K562 (cell line): ENCODE data around the gene PPM1G. TPM values are rescaled to one million over a fixed set of nuclear protein-coding genes. Genes with fewer than 3 reads are reported as not detected.
A peak's percentile ranks its signal among the peaks of the same experiment; 100 is the strongest.

Source experiments
- ETV6 ChIP-seq, 3 experiments: fragments of 150-350 bp in 1 of 3; sonication (generic) in 1 of 3; formaldehyde crosslinking in 1 of 3; IDR thresholded peaks; 2 replicates each; pipeline versions ENCODE4 v1.6.1 to v1.8.0; 2014 to 2022; ENCODE audit warnings: borderline replicate concordance in 2 of 3, low read depth in 2 of 3, antibody characterized with exemption in 1 of 3, low read length in 1 of 3, mild to moderate bottlenecking in 1 of 3, missing genetic modification reagents in 1 of 3
- FOXA3 ChIP-seq, 2 experiments: fragments of 450-650 bp in 1 of 2; sonication (generic) in 1 of 2; formaldehyde crosslinking; IDR thresholded peaks in 1 of 2; conservative IDR thresholded peaks in 1 of 2; 2 replicates each; pipeline versions ENCODE4 v1.4.0 to v1.8.0; 2020 to 2022; ENCODE audit warnings: mild to moderate bottlenecking in 2 of 2, missing genetic modification reagents in 1 of 2
- JUNB ChIP-seq: fragments of 450-650 bp; formaldehyde crosslinking; conservative IDR thresholded peaks from 2 replicates; pipeline ENCODE4 v1.4.0; 2020; ENCODE audit warnings: mild to moderate bottlenecking
- KHSRP ChIP-seq: fragments of 450-650 bp; IDR thresholded peaks from 2 replicates; pipeline ENCODE4 v1.6.1; 2017
- NR3C1 ChIP-seq: sonication (generic); formaldehyde crosslinking; IDR thresholded peaks from 2 replicates; pipeline ENCODE4 v1.8.1; 2022; ENCODE audit warnings: missing genetic modification reagents
- POLR2H ChIP-seq: IDR thresholded peaks from 2 replicates; pipeline ENCODE4 v1.6.1; 2016; ENCODE audit warnings: missing genetic modification characterization, low read depth, mild to moderate bottlenecking, control low read depth, missing compliant biosample characterization, moderate library complexity
- SFPQ ChIP-seq: fragments of 200-400 bp; formaldehyde crosslinking; IDR thresholded peaks from 2 replicates; pipeline ENCODE4 v1.6.1; 2017; ENCODE audit warnings: mild to moderate bottlenecking, low read depth, low read length, moderate library complexity
- TEAD4 ChIP-seq, 2 experiments: sonication (generic) in 1 of 2; formaldehyde crosslinking in 1 of 2; IDR thresholded peaks; 2 replicates each; pipeline versions ENCODE4 v1.6.1 to v1.8.0; 2012 to 2022; ENCODE audit warnings: borderline replicate concordance in 1 of 2, inconsistent platforms in 1 of 2, low read length in 1 of 2, mild to moderate bottlenecking in 1 of 2, missing genetic modification reagents in 1 of 2
- TGIF2 ChIP-seq: sonication (generic); formaldehyde crosslinking; IDR thresholded peaks from 2 replicates; pipeline ENCODE4 v1.8.1; 2022; ENCODE audit warnings: mild to moderate bottlenecking, missing genetic modification reagents, moderate library complexity
- ZNF212 ChIP-seq: fragments of 450-650 bp; formaldehyde crosslinking; IDR thresholded peaks from 2 replicates; pipeline ENCODE4 v1.4.0; 2020; ENCODE audit warnings: mild to moderate bottlenecking
- polyA plus RNA-seq, 8 experiments: library from polyadenylated mRNA; depleted of rRNA in 4 of 8; stranded (reverse) in 5 of 8; unstranded in 3 of 8; fragments of >200 nt; fragmentation: Nextera tagmentation in 2 of 8; fragmentation: Illumina TruSeq in 1 of 8; extraction: Ambion mirVana in 2 of 8; extraction: Trizol in 1 of 8; gene quantifications; 2 replicates each; pipeline versions ENCODE4 v1.2.1 to v1.2.3, GENCODE V29; 2011 to 2014; ENCODE audit warnings: inconsistent platforms in 1 of 8, missing spikeins in 1 of 8
- total RNA-seq, 7 experiments: library from RNA; depleted of rRNA in 6 of 7; stranded (reverse); fragments of >200 nt in 6 of 7; fragmentation: Illumina TruSeq in 2 of 7; extraction: Trizol in 2 of 7; gene quantifications; 2 replicates each; pipeline versions ENCODE4 v1.2.1 to v1.2.3, GENCODE V29; 2011 to 2021; ENCODE audit warnings: low replicate concordance in 1 of 7
- TF ChIP-seq, protein P1 (sequence below): sonication (generic); formaldehyde crosslinking; IDR thresholded peaks from 2 replicates; pipeline ENCODE4 v1.8.0; 2023; ENCODE audit warnings: missing genetic modification reagents, mild to moderate bottlenecking, borderline replicate concordance
- TF ChIP-seq, protein P2 (sequence below): fragments of 450-650 bp; IDR thresholded peaks from 2 replicates; pipeline ENCODE4 v1.6.1; 2014; ENCODE audit warnings: low read depth, mild to moderate bottlenecking, moderate library complexity, borderline replicate concordance
- TF ChIP-seq, protein P3 (sequence below), 2 experiments: fragments of 450-650 bp in 1 of 2; sonication (generic) in 1 of 2; formaldehyde crosslinking in 1 of 2; IDR thresholded peaks in 1 of 2; conservative IDR thresholded peaks in 1 of 2; 2 replicates each; pipeline versions ENCODE4 v1.6.1 to v1.8.1; 2016 to 2023; ENCODE audit warnings: mild to moderate bottlenecking in 2 of 2, moderate library complexity in 2 of 2, inconsistent platforms in 1 of 2, missing genetic modification reagents in 1 of 2

Gene PPM1G
- total and polyA plus RNA-seq, 9 of the 15 experiments (the other 6 are each of a cell fraction or from before 2014, with no cell fraction given) = 61.7 to 230 (median 153) TPM

DNA sequence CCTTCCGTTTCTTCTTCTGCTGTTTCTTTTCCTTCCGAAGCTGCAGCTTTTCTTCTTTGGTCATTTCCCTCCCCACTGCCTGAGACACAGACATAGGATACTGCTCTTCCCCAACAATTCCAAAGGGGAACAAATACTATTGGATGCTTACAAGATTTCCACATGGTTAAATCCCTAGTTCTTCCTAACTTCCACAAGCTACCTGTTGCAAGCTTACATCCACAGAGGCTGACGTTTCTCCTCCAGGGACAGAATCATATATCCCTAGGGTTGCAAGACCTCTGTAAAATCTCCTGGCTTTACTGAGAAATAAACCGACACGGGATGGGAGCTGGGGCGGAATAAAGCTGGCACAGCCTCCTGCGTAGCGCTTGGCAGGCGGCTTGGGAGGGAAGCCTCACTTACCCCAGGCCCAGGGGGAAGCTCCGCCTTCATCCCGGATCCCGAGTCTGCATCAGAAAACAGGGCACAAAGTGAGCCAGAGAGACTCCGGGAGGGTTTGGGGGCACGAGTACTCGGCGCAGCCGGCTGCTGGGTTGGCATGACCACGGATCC is 39.8 kb downstream of the PPM1G start (continued):
- TF ChIP-seq, protein P1, sequence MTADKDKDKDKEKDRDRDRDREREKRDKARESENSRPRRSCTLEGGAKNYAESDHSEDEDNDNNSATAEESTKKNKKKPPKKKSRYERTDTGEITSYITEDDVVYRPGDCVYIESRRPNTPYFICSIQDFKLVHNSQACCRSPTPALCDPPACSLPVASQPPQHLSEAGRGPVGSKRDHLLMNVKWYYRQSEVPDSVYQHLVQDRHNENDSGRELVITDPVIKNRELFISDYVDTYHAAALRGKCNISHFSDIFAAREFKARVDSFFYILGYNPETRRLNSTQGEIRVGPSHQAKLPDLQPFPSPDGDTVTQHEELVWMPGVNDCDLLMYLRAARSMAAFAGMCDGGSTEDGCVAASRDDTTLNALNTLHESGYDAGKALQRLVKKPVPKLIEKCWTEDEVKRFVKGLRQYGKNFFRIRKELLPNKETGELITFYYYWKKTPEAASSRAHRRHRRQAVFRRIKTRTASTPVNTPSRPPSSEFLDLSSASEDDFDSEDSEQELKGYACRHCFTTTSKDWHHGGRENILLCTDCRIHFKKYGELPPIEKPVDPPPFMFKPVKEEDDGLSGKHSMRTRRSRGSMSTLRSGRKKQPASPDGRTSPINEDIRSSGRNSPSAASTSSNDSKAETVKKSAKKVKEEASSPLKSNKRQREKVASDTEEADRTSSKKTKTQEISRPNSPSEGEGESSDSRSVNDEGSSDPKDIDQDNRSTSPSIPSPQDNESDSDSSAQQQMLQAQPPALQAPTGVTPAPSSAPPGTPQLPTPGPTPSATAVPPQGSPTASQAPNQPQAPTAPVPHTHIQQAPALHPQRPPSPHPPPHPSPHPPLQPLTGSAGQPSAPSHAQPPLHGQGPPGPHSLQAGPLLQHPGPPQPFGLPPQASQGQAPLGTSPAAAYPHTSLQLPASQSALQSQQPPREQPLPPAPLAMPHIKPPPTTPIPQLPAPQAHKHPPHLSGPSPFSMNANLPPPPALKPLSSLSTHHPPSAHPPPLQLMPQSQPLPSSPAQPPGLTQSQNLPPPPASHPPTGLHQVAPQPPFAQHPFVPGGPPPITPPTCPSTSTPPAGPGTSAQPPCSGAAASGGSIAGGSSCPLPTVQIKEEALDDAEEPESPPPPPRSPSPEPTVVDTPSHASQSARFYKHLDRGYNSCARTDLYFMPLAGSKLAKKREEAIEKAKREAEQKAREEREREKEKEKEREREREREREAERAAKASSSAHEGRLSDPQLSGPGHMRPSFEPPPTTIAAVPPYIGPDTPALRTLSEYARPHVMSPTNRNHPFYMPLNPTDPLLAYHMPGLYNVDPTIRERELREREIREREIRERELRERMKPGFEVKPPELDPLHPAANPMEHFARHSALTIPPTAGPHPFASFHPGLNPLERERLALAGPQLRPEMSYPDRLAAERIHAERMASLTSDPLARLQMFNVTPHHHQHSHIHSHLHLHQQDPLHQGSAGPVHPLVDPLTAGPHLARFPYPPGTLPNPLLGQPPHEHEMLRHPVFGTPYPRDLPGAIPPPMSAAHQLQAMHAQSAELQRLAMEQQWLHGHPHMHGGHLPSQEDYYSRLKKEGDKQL = 0 out of 2 replicates have a peak, but pooled peaks have one; percentile 88
- 0 out of 2 replicates have a peak, but pooled peaks have one; percentile 18 for TF ChIP-seq KHSRP
- TF ChIP-seq FOXA3 (CRISPR knock-in tag; conservative IDR thresholded peaks at IDR 0.05 in 1 of 2, IDR thresholded peaks at IDR 0.05 in 1 of 2) = no peak
- TF ChIP-seq TGIF2 (CRISPR knock-in tag) = 0 out of 2 replicates have a peak, but pooled peaks have one; percentile 46
- TF ChIP-seq NR3C1 (CRISPR knock-in tag) = no peak
- no peak for TF ChIP-seq JUNB
- TF ChIP-seq TEAD4 (IDR thresholded peaks at IDR 0.05; ENCODE audit: low read length) = no peak
- peak; percentile 85; the same call in 1 of the 2 replicates for TF ChIP-seq TEAD4 (CRISPR knock-in tag; IDR thresholded peaks at IDR 0.05; ENCODE audit: borderline replicate concordance)
- TF ChIP-seq SFPQ = no peak
- no peak for TF ChIP-seq POLR2H (tag)
- TF ChIP-seq, protein P2, sequence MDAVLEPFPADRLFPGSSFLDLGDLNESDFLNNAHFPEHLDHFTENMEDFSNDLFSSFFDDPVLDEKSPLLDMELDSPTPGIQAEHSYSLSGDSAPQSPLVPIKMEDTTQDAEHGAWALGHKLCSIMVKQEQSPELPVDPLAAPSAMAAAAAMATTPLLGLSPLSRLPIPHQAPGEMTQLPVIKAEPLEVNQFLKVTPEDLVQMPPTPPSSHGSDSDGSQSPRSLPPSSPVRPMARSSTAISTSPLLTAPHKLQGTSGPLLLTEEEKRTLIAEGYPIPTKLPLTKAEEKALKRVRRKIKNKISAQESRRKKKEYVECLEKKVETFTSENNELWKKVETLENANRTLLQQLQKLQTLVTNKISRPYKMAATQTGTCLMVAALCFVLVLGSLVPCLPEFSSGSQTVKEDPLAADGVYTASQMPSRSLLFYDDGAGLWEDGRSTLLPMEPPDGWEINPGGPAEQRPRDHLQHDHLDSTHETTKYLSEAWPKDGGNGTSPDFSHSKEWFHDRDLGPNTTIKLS = no peak
- no peak for TF ChIP-seq ETV6 (IDR thresholded peaks at IDR 0.05; ENCODE audit: borderline replicate concordance in 1 of 2, low read depth in 2 of 2, low read length in 1 of 2)
- no peak for TF ChIP-seq ETV6 (CRISPR knock-in tag; IDR thresholded peaks at IDR 0.05; ENCODE audit: borderline replicate concordance)
- TF ChIP-seq, protein P3, sequence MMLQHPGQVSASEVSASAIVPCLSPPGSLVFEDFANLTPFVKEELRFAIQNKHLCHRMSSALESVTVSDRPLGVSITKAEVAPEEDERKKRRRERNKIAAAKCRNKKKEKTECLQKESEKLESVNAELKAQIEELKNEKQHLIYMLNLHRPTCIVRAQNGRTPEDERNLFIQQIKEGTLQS (IDR thresholded peaks at IDR 0.05) = no peak
- TF ChIP-seq, protein P3 (CRISPR knock-in tag; conservative IDR thresholded peaks at IDR 0.05) = 0 out of 2 replicates have a peak, but pooled peaks have one; percentile 9
- TF ChIP-seq ZNF212 (CRISPR knock-in tag) = no peak
